ENCODE measurements around the gene CCR6.

GRCh38 chr6:167118006-167118405 is 4.9 kb upstream of the CCR6 start:
- TF ChIP-seq POLR2A (IDR thresholded peaks at IDR 0.05): no peak
- TF ChIP-seq CTCF (IDR thresholded peaks at IDR 0.05 in 4 of 5, conservative IDR thresholded peaks at IDR 0.05 in 1 of 5): no peak

Measured in gastrocnemius medialis (tissue), 4 donors.